BLaER1 (cell line): ENCODE data around the gene NGRN.

ENCODE experiments used
- H3K27ac ChIP-seq: shearing (Covaris generic); formaldehyde crosslinking; 2 replicates; pipeline ENCODE4 v1.8.1; 2022
- H3K27me3 ChIP-seq: shearing (Covaris generic); formaldehyde crosslinking; 2 replicates; pipeline ENCODE4 v1.8.1; 2022
- H3K36me3 ChIP-seq: shearing (Covaris generic); formaldehyde crosslinking; 2 replicates; pipeline ENCODE4 v1.8.1; 2022
- H3K4me1 ChIP-seq: shearing (Covaris generic); formaldehyde crosslinking; 2 replicates; pipeline ENCODE4 v1.8.1; 2022
- H3K4me2 ChIP-seq: shearing (Covaris generic); formaldehyde crosslinking; 2 replicates; pipeline ENCODE4 v1.8.1; 2022
- H3K4me3 ChIP-seq: shearing (Covaris generic); formaldehyde crosslinking; 2 replicates; pipeline ENCODE4 v1.8.1; 2022
- H3K9ac ChIP-seq: shearing (Covaris generic); formaldehyde crosslinking; 2 replicates; pipeline ENCODE4 v1.8.1; 2022
- H3K9me3 ChIP-seq: shearing (Covaris generic); formaldehyde crosslinking; 2 replicates; pipeline ENCODE4 v1.8.1; 2022
- H4K20me1 ChIP-seq: shearing (Covaris generic); formaldehyde crosslinking; 2 replicates; pipeline ENCODE4 v1.8.1; 2022
- Cebpa-rat ChIP-seq: shearing (Covaris generic); IDR thresholded peaks from 2 replicates; pipeline ENCODE4 v1.8.1; 2022

The NGRN gene

DNA sequence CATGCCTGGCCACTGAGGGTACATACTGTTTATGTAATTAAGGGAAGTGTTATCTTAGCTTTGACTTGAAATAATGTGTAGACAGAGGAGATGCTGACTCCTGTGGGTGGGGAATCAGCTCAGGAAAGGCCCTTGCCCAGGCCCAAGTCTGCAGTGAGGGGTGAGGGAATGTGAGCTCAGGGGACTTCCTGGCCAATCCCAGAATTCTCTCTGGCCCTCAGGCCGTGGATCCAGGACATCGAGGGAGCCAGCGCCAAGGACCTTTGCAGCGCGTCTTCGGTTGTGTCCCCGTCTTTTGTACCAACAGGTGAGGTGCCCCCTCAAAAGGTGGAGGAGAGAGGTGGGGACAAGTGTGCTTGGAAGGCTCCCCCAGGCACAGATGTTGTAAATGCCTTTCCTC is 38.1 kb upstream of the NGRN start:
- H3K9ac ChIP-seq: no peak overlapping the region
- H3K9me3 ChIP-seq: no peaks in the 10 kb centered on the region
- peaks cover 48% of the 10 kb centered on the region for H4K20me1 ChIP-seq
- H3K4me2 ChIP-seq: no peak overlapping the region
- peaks cover 85% of the 10 kb centered on the region for H3K36me3 ChIP-seq
- no peaks in the 10 kb centered on the region for H3K27me3 ChIP-seq
- no peak overlapping the region for H3K4me3 ChIP-seq
- H3K4me1 ChIP-seq: peaks cover 58% of the 10 kb centered on the region
- TF ChIP-seq Cebpa-rat: no peak
- no peak overlapping the region for H3K27ac ChIP-seq

DNA sequence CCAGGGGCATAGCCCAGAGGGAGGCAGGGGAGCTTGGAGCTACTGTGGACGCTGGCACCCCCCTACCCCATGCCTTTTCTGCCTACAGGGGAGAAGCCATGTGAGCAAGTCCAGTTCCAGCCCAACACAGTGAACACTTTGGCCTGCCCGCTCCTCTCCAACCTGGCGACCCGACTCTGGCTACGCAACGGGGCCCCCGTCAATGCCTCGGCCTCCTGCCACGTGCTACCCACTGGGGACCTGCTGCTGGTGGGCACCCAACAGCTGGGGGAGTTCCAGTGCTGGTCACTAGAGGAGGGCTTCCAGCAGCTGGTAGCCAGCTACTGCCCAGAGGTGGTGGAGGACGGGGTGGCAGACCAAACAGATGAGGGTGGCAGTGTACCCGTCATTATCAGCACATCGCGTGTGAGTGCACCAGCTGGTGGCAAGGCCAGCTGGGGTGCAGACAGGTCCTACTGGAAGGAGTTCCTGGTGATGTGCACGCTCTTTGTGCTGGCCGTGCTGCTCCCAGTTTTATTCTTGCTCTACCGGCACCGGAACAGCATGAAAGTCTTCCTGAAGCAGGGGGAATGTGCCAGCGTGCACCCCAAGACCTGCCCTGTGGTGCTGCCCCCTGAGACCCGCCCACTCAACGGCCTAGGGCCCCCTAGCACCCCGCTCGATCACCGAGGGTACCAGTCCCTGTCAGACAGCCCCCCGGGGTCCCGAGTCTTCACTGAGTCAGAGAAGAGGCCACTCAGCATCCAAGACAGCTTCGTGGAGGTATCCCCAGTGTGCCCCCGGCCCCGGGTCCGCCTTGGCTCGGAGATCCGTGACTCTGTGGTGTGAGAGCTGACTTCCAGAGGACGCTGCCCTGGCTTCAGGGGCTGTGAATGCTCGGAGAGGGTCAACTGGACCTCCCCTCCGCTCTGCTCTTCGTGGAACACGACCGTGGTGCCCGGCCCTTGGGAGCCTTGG is 37.4 kb upstream of the NGRN start:
- Histone ChIP-seq H3K27ac (no peak overlapping the region), H3K4me3 (no peak overlapping the region), H4K20me1 (peaks cover 51% of the 10 kb centered on the region), H3K36me3 (peaks cover 77% of the 10 kb centered on the region), H3K27me3 (no peaks in the 10 kb centered on the region), H3K9ac (no peak overlapping the region), H3K9me3 (no peaks in the 10 kb centered on the region), H3K4me1 (peaks cover 58% of the 10 kb centered on the region), H3K4me2 (no peak overlapping the region)
- no peak for TF ChIP-seq Cebpa-rat

DNA sequence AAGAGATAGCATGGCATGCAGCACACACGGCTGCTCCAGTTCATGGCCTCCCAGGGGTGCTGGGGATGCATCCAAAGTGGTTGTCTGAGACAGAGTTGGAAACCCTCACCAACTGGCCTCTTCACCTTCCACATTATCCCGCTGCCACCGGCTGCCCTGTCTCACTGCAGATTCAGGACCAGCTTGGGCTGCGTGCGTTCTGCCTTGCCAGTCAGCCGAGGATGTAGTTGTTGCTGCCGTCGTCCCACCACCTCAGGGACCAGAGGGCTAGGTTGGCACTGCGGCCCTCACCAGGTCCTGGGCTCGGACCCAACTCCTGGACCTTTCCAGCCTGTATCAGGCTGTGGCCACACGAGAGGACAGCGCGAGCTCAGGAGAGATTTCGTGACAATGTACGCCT is 36.5 kb upstream of the NGRN start:
- Histone ChIP-seq H3K36me3 (peaks cover 69% of the 10 kb centered on the region), H3K27ac (no peak overlapping the region)

DNA sequence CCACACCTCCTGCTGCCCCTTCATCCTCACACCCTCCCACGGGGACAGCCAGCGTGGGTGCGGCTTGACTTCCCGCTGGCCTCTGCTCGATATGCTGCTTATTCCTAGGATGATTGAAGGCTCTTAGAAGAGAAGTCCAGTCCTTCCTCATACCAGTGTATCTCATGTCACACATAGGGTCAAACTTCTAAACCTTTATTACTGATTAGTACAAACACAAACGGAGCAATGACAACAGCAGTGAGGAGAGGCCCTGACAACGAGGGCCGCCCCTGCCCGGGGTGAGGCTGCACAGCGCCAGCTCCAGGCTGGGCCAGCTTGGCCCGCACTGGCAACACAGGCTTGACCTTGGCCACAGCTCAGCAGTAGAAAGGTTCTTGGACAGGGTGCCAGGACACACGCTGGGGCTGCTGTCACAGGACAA is 35.4 kb upstream of the NGRN start:
- H3K27me3 ChIP-seq: no peaks in the 10 kb centered on the region
- H3K9ac ChIP-seq: peak overlapping the region; percentile 47; the same call in 1 of the 2 replicates
- peak overlapping the region; percentile 78; the same call in 1 of the 2 replicates for H3K27ac ChIP-seq
- H4K20me1 ChIP-seq: peaks cover 35% of the 10 kb centered on the region
- H3K9me3 ChIP-seq: no peaks in the 10 kb centered on the region
- no peak for TF ChIP-seq Cebpa-rat
- H3K4me2 ChIP-seq: peak overlapping the region; percentile 94
- H3K4me1 ChIP-seq: peaks cover 47% of the 10 kb centered on the region
- peaks cover 57% of the 10 kb centered on the region for H3K36me3 ChIP-seq
- H3K4me3 ChIP-seq: no peak overlapping the region; the same call in 1 of the 2 replicates

More for the DNA sequence above, 36.5 kb upstream of the NGRN start:
- Histone ChIP-seq H4K20me1 (peaks cover 46% of the 10 kb centered on the region), H3K4me3 (no peak overlapping the region), H3K9ac (no peak overlapping the region), H3K4me1 (peaks cover 50% of the 10 kb centered on the region), H3K9me3 (no peaks in the 10 kb centered on the region), H3K4me2 (no peak overlapping the region), H3K27me3 (no peaks in the 10 kb centered on the region)
- no peak for TF ChIP-seq Cebpa-rat

DNA sequence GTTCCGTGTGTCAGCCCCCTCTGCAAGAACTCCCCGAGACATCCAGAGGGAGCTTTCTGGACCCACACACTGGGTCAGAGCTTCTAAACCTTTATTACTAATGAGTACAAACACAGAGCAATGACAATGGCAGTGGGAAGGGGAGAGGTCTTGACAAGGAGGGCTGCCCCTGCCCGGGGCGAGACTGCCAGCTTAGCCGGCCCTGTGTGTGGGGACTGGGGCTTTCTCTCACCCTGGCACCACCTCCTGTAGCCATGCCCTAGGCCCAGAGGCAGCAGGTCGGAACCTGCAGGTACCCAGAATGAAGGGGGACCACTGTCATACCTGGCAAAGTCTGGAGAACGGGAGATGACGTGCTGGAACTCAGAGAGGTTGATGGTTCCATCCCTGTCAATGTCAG is 34.9 kb upstream of the NGRN start:
- H3K27ac ChIP-seq: peak overlapping the region; percentile 78

DNA sequence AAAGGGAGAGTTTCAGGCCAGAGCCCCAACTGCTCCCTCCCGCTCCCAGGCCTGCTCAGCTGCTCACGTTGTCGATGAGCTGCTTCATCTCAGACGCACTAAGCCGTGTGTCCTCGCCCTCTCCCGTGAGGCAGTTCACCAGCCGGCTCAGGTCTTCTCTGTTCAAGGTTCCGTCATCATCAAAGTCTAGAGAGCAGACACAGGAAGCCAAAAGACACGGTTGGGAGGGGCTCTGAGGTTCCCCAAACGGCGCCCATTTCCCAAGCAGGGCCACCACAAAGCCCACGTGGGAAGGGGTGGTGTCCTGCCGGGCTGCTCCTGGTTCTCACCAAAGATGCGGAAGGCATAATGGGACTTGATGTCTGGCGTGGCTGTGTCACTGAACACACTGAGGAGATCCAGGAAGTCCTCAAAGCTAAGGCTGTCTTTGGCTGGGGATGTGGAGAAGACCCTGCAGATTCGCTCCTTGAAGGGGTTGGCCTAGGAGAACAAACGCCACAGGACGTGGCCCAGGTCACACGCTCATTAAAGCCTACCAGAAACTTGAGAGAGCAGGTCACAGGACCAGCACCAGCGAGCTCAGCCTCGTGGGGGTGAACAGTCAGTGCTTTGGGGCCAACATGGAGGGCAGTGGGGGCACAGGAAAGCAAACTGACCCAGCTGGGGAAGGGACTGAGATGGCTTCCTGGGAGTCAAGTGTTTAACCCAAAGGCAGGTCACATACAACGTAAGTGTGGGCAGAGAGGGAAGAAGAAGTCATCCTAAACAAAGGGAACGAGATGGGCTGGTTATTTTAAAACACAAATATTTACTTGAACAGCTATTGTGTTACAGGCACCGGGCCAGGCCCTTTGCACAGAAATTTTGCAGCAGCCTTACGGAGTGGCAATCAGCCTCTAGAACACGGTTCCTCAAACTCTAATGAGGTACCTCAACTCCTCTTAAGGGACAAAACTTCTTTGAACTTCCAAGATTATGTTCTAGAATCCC is 34.1 kb upstream of the NGRN start:
- Histone ChIP-seq H3K27me3 (no peaks in the 10 kb centered on the region), H3K4me3 (peak overlapping the region; percentile 87), H3K9me3 (no peaks in the 10 kb centered on the region), H4K20me1 (peaks cover 34% of the 10 kb centered on the region), H3K9ac (peak overlapping the region; percentile 47), H3K27ac (peak overlapping the region; percentile 78), H3K4me2 (peak overlapping the region; percentile 94), H3K4me1 (peaks cover 47% of the 10 kb centered on the region), H3K36me3 (peaks cover 48% of the 10 kb centered on the region)
- no peak for TF ChIP-seq Cebpa-rat

More for the DNA sequence above, 34.9 kb upstream of the NGRN start:
- Histone ChIP-seq H3K27me3 (no peaks in the 10 kb centered on the region), H3K9ac (peak overlapping the region; percentile 47), H4K20me1 (peaks cover 34% of the 10 kb centered on the region), H3K9me3 (no peaks in the 10 kb centered on the region), H3K4me3 (peak overlapping the region; percentile 87), H3K36me3 (peaks cover 52% of the 10 kb centered on the region), H3K4me2 (peak overlapping the region; percentile 94), H3K4me1 (peaks cover 47% of the 10 kb centered on the region)
- TF ChIP-seq Cebpa-rat: no peak

DNA sequence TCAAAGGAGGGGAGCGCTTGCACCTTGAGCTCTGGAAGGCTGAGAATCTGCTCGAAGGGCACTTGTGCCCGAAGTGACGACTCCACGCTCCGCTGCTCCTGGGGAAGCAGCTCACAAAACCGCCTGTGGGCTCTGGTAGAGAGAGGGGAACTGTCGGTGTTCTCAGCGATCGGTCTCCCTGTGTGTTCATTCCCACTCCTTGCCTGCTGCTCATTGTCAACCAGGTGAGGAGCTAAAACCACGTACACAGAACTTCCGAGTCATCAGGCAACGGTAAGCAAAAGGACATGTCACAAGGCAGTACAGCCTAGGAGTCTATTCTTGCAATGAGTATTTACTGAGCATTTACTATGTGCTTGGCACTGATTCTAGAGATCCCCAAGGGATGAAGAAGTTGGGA is 33.3 kb upstream of the NGRN start:
- peak overlapping the region; percentile 94 for H3K4me2 ChIP-seq

DNA sequence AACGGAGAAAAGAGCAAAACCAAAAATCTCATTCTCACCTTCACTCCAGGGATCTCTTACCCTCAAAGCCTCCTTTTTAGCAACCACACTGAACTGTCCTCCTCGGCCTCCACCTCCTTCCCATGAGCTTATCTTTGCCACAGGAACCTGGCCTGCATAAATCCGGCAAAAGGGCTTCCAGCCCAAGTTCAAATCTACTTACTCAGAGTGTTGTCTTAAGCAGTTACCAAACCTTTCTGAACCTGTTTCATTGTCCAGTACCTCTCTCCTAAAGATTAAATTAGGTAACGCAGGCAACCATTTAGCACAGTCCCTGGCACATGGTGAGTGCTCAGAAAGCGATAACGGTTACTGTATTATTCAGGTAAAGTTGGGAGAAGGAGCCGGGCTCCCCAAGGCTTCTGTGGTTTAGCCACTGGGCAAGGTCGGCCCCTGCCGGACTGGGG is 32.5 kb upstream of the NGRN start:
- Histone ChIP-seq H3K36me3 (peaks cover 45% of the 10 kb centered on the region), H3K9me3 (no peaks in the 10 kb centered on the region), H3K4me2 (peak overlapping the region; percentile 94), H3K4me3 (peak overlapping the region; percentile 87), H3K9ac (peak overlapping the region; percentile 81), H3K27ac (peak overlapping the region; percentile 78), H4K20me1 (peaks cover 34% of the 10 kb centered on the region), H3K27me3 (no peaks in the 10 kb centered on the region), H3K4me1 (peaks cover 47% of the 10 kb centered on the region)
- TF ChIP-seq Cebpa-rat: no peak

More for the DNA sequence above, 33.3 kb upstream of the NGRN start:
- no peaks in the 10 kb centered on the region for H3K27me3 ChIP-seq
- peaks cover 47% of the 10 kb centered on the region for H3K4me1 ChIP-seq
- peaks cover 34% of the 10 kb centered on the region for H4K20me1 ChIP-seq
- peaks cover 45% of the 10 kb centered on the region for H3K36me3 ChIP-seq
- H3K27ac ChIP-seq: peak overlapping the region; percentile 78; the same call in 1 of the 2 replicates
- peak overlapping the region; percentile 87 for H3K4me3 ChIP-seq
- no peaks in the 10 kb centered on the region for H3K9me3 ChIP-seq
- no peak for TF ChIP-seq Cebpa-rat
- peak overlapping the region; percentile 81; the same call in 1 of the 2 replicates for H3K9ac ChIP-seq

DNA sequence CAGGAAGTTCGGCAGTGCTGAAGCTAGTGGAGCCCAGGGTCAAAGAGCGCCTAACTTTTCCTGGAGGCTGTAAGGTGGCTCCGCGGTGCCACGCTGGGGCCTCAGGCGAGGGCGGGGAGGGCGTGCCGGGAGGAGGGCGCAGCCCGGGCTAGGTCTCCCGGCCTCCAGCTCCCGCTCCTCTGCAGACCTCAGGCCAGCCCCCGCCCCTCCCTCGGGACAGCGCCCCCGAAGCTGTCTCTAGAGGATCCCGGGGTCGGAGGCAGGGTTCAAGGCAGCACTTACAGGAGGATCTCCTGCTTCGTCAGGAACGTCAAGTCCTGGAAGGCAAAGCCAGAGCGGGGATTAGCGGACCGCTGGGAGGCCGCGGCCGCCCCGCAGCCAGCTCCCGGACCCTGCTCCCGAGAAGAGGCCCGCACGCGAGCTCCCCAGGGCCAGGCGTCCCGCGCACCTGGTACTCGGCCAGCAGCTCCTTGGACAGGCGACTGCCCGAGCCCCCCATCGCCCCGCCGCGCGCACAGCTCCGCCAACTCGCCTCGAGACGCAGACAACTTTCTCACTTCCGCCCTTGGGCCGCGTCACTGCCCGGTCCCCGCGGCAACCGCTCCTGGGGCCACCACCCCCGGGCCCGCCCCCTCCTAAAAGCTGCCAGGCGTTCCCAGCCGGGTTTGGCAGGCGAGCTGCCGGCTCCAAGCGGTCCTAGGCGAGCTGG is 31.9 kb upstream of the NGRN start, which contains the start of gene CIB1:
Gene CIB1, minus strand, starts transcription at position 555 of the 709 bp plus-strand sequence. Its CDS starts 56 bp downstream, at position 499.
- no peak for TF ChIP-seq Cebpa-rat
- H4K20me1 ChIP-seq: peaks cover 34% of the 10 kb centered on the region
- no peaks in the 10 kb centered on the region for H3K9me3 ChIP-seq
- peak within 1 kb of the TSS; percentile 78 for H3K27ac ChIP-seq
- peaks cover 47% of the 10 kb centered on the region for H3K4me1 ChIP-seq
- peak within 1 kb of the TSS; percentile 81 for H3K9ac ChIP-seq
- peaks cover 45% of the 10 kb centered on the region for H3K36me3 ChIP-seq
- H3K27me3 ChIP-seq: no peaks in the 10 kb centered on the region
- H3K4me2 ChIP-seq: peak within 1 kb of the TSS; percentile 94
- H3K4me3 ChIP-seq: peak within 1 kb of the TSS; percentile 87
